Fibroblast of skin of abdomen (primary cell): Measurements from ENCODE around the gene CLCN4.

Experiments used
- DNase-seq: peaks from one replicate; pipeline ENCODE4 v3.0.0-alpha.2; 2013

CLCN4 gene

GRCh38 chrX:10197279-10198210 lies 40.8 kb downstream of the CLCN4 start:
- no peak for DNase-seq

- peak; percentile 49 for DNase-seq
These were observed 41.5 kb downstream of the CLCN4 start for GRCh38 chrX:10198254-10198653.

GRCh38 chrX:10199212-10199611 lies 42.4 kb downstream of the CLCN4 start:
- peak; percentile 37 for DNase-seq

- no peak for DNase-seq
These were observed 46.8 kb downstream of the CLCN4 start for GRCh38 chrX:10203617-10204016.

- DNase-seq, result no peak
These were observed 49.5 kb downstream of the CLCN4 start for GRCh38 chrX:10206317-10206716.

GRCh38 chrX:10208281-10208856 lies 51.6 kb downstream of the CLCN4 start:
- no peak for DNase-seq

GRCh38 chrX:10208953-10209352 lies 52.2 kb downstream of the CLCN4 start:
- no peak for DNase-seq

- DNase-seq, result no peak
These were observed 55.6 kb downstream of the CLCN4 start for GRCh38 chrX:10212395-10212794.

GRCh38 chrX:10213716-10214115 lies 56.9 kb downstream of the CLCN4 start:
- no peak for DNase-seq

GRCh38 chrX:10216208-10216607 lies 59.4 kb downstream of the CLCN4 start:
- no peak for DNase-seq

GRCh38 chrX:10217198-10217597 lies 60.4 kb downstream of the CLCN4 start:
- DNase-seq, result no peak

GRCh38 chrX:10221651-10222050 lies 64.9 kb downstream of the CLCN4 start:
- DNase-seq, result no peak

GRCh38 chrX:10223276-10223675 lies 66.5 kb downstream of the CLCN4 start:
- DNase-seq, result no peak

- DNase-seq, result no peak
These were observed 67.0 kb downstream of the CLCN4 start for GRCh38 chrX:10223781-10224180.

- DNase-seq, result no peak
These were observed 73.4 kb downstream of the CLCN4 start for GRCh38 chrX:10230222-10230621.

- DNase-seq, result no peak
These were observed 74.7 kb downstream of the CLCN4 start for GRCh38 chrX:10231461-10231860.

GRCh38 chrX:10233173-10233572 lies 76.4 kb downstream of the CLCN4 start:
- peak; percentile 8 for DNase-seq

GRCh38 chrX:10233696-10234095 lies 76.9 kb downstream of the CLCN4 start:
- peak; percentile 22 for DNase-seq

GRCh38 chrX:10235851-10236250 lies 79.1 kb downstream of the CLCN4 start:
- peak; percentile 79 for DNase-seq

GRCh38 chrX:10237241-10237640 lies 80.5 kb downstream of the CLCN4 start:
- no peak for DNase-seq

- DNase-seq, result peak; percentile 69
These were observed 82.9 kb downstream of the CLCN4 start for GRCh38 chrX:10239611-10240064.

GRCh38 chrX:10240918-10241317 lies 84.1 kb downstream of the CLCN4 start:
- peak; percentile 85 for DNase-seq

- DNase-seq, result no peak
These were observed 85.3 kb downstream of the CLCN4 start for GRCh38 chrX:10242026-10242425.

GRCh38 chrX:10243106-10243505 lies 86.3 kb downstream of the CLCN4 start:
- DNase-seq, result no peak
